ENCODE data around the gene FAM98C.

GRCh38 chr19:38373907-38374331, 29.0 kb upstream of the FAM98C start:
- TF ChIP-seq CTCF (IDR thresholded peaks at IDR 0.05) (no peak), POLR2A (IDR thresholded peaks at IDR 0.05) (no peak)

All from prostate gland (tissue), 2 donors.